Measurements from ENCODE around the gene CDR2.

Gene CDR2

GRCh38 chr16:22380529-22380928 lies 6.1 kb upstream of the CDR2 start:
- DNase-seq (ENCODE audit: low read depth) = peak; percentile 78
- no peak overlapping the region for H3K4me3 ChIP-seq (ENCODE audit: low read depth, low read length)
- TF ChIP-seq CTCF (conservative IDR thresholded peaks at IDR 0.05; ENCODE audit: low read depth, low read length) = no peak

GRCh38 chr16:22379656-22380055 lies 5.2 kb upstream of the CDR2 start:
- TF ChIP-seq CTCF (conservative IDR thresholded peaks at IDR 0.05; ENCODE audit: low read depth, low read length) = no peak
- no peak overlapping the region for H3K4me3 ChIP-seq (ENCODE audit: low read depth, low read length)
- DNase-seq (ENCODE audit: low read depth) = no peak

- H3K4me3 ChIP-seq (ENCODE audit: low read depth, low read length) = no peak overlapping the region
- no peak for DNase-seq (ENCODE audit: low read depth)
- TF ChIP-seq CTCF (conservative IDR thresholded peaks at IDR 0.05; ENCODE audit: low read depth, low read length) = no peak
These were observed 1.7 kb upstream of the CDR2 start for GRCh38 chr16:22375963-22376640.

GRCh38 chr16:22375117-22375962 lies 921 bp upstream of the CDR2 start:
- DNase-seq (ENCODE audit: low read depth) = no peak
- H3K4me3 ChIP-seq (ENCODE audit: low read depth, low read length) = peak overlapping the region; percentile 82
- TF ChIP-seq CTCF (conservative IDR thresholded peaks at IDR 0.05; ENCODE audit: low read depth, low read length) = no peak

GRCh38 chr16:22373662-22374310 lies 633 bp downstream of the CDR2 start:
- no peak for TF ChIP-seq CTCF (conservative IDR thresholded peaks at IDR 0.05; ENCODE audit: low read depth, low read length)
- DNase-seq (ENCODE audit: low read depth) = no peak
- H3K4me3 ChIP-seq (ENCODE audit: low read depth, low read length) = peak overlapping the region; percentile 82

GRCh38 chr16:22372882-22373661 lies 1.3 kb downstream of the CDR2 start:
- DNase-seq (ENCODE audit: low read depth) = no peak

More at GRCh38 chr16:22372882-22373661, 1.3 kb downstream of the CDR2 start:
- no peak for TF ChIP-seq CTCF (conservative IDR thresholded peaks at IDR 0.05; ENCODE audit: low read depth, low read length)
- peak overlapping the region; percentile 82 for H3K4me3 ChIP-seq (ENCODE audit: low read depth, low read length)

Measured in choroid plexus epithelial cell (primary cell).